HepG2 (cell line): Measurements from ENCODE around the gene KIAA1217. TPM values are rescaled to one million over a fixed set of nuclear protein-coding genes. Genes with fewer than 3 reads are reported as not detected.

Source experiments
- ATAC-seq: fragments of 200-7000 bp; cut with Tn5 transposase; 3 replicates; pipeline ENCODE4 v1.9.1; 2020; ENCODE audit warnings: mild to moderate bottlenecking, moderate library complexity
- BruUV-seq: library from RNA; stranded (reverse); fragments of 400-500 nt; replicated peaks from 2 replicates; lab custom pipeline; 2021; lab: Mats Ljungman, UMichigan
- CTCF ChIA-PET: fragments of 300-600 bp; formaldehyde crosslinking; extraction: SDS; loops from one replicate; lab custom pipeline; 2021; ENCODE audit warnings: low total read pairs, inconsistent platforms, low intra/inter-chr PET ratio; lab: Yijun Ruan, JAX
- POLR2A ChIA-PET: fragments of 350-600 bp; sonication (Branson Sonifier 250); formaldehyde crosslinking; loops from one replicate; lab custom pipeline; 2020; ENCODE audit warnings: antibody characterized with exemption, inconsistent platforms; lab: Yijun Ruan, JAX
- DNase-seq: peaks from one replicate; pipeline ENCODE4 v3.0.0-alpha.2; 2015; ENCODE audit warnings: low spot score
- FAIRE-seq: peaks from 3 replicates; lab custom pipeline; 2011; peaks lifted over from hg19 to GRCh38; lab: Jason Lieb, UNC
- H2AFZ ChIP-seq: one replicate; pipeline ENCODE4 v1.6.1; 2011; ENCODE audit warnings: low read length, inconsistent platforms
- H3K27ac ChIP-seq: fragments of 300-600 bp; 3 replicates; pipeline ENCODE4 v1.8.0; 2011; ENCODE audit warnings: mixed run types, mild to moderate bottlenecking, mixed read lengths, low read length, inconsistent platforms; ENCODE audit not compliant: insufficient read depth; ENCODE audit errors: extremely low read length
- H3K27me3 ChIP-seq, 2 experiments: fragments of 200-600 bp in 1 of 2; 2 replicates in 1 of 2; 3 replicates in 1 of 2; pipeline versions ENCODE4 v1.6.0 to v1.8.0; 2011; ENCODE audit warnings: low read length in 2 of 2, mild to moderate bottlenecking in 2 of 2, moderate library complexity in 2 of 2, inconsistent platforms in 1 of 2; ENCODE audit not compliant: insufficient read depth in 2 of 2, control insufficient read depth in 1 of 2
- H3K36me3 ChIP-seq, 2 experiments: fragments of 200-600 bp in 1 of 2; replicated peaks in 1 of 2; 2 replicates in 1 of 2; 3 replicates in 1 of 2; pipeline versions ENCODE4 v1.5.1 to v1.8.0; 2011; ENCODE audit warnings: low read length in 2 of 2, inconsistent platforms in 1 of 2; ENCODE audit not compliant: insufficient read depth in 2 of 2, control insufficient read depth in 1 of 2
- H3K4me1 ChIP-seq: 2 replicates; pipeline ENCODE4 v1.5.1; 2012; ENCODE audit warnings: low read length, inconsistent platforms; ENCODE audit not compliant: insufficient read depth
- H3K4me2 ChIP-seq: 2 replicates; pipeline ENCODE4 v1.6.0; 2011; ENCODE audit warnings: low read depth, low read length, inconsistent platforms
- H3K4me3 ChIP-seq, 3 experiments: fragments of 200-600 bp in 1 of 3; sonication (generic), shearing (Covaris generic) in 1 of 3; replicated peaks in 1 of 3; 2 replicates each; pipeline ENCODE4 v1.5.1; 2011 to 2016; ENCODE audit warnings: low read length in 3 of 3, inconsistent platforms in 2 of 3, low read depth in 2 of 3, mild to moderate bottlenecking in 2 of 3, control low read depth in 1 of 3, mixed read lengths in 1 of 3; ENCODE audit not compliant: insufficient read depth in 1 of 3
- H3K79me2 ChIP-seq: one replicate; pipeline ENCODE4 v1.6.1; 2011; ENCODE audit warnings: low read length, inconsistent platforms; ENCODE audit not compliant: insufficient read depth
- H3K9ac ChIP-seq: 2 replicates; pipeline ENCODE4 v1.6.0; 2011; ENCODE audit warnings: mild to moderate bottlenecking, low read depth, low read length, inconsistent platforms; ENCODE audit not compliant: insufficient read depth
- H3K9me3 ChIP-seq: 2 replicates; pipeline ENCODE4 v1.5.1; 2012; ENCODE audit warnings: mild to moderate bottlenecking, low read length
- H4K20me1 ChIP-seq: 2 replicates; pipeline ENCODE4 v1.6.0; 2011; ENCODE audit warnings: inconsistent platforms, mild to moderate bottlenecking, low read length, moderate library complexity; ENCODE audit not compliant: insufficient read depth
- ATF7 ChIP-seq, 2 experiments: fragments of 450-650 bp in 1 of 2; sonication (generic) in 1 of 2; formaldehyde crosslinking in 1 of 2; IDR thresholded peaks; 2 replicates each; pipeline versions ENCODE4 v1.4.0 to v1.6.1; 2016 to 2020; ENCODE audit warnings: antibody characterized with exemption in 1 of 2, mild to moderate bottlenecking in 1 of 2, missing genetic modification reagents in 1 of 2
- MAZ ChIP-seq, 2 experiments: sonication (generic) in 1 of 2; formaldehyde crosslinking in 1 of 2; IDR thresholded peaks; 2 replicates each; pipeline versions ENCODE4 v1.5.0 to v1.6.1; 2012 to 2020; ENCODE audit warnings: low read depth in 2 of 2, mild to moderate bottlenecking in 2 of 2, borderline replicate concordance in 1 of 2, improper control_type of control experiment in 1 of 2, low read length in 1 of 2, missing genetic modification reagents in 1 of 2, moderate library complexity in 1 of 2
- ZNF510 ChIP-seq: sonication (generic); formaldehyde crosslinking; IDR thresholded peaks from 2 replicates; pipeline ENCODE4 v1.4.0; 2020; ENCODE audit warnings: low read depth, mild to moderate bottlenecking, missing genetic modification reagents
- WGBS: methylation state at CpG from one replicate; pipeline ENCODE4 v1.1.6; 2017; ENCODE audit warnings: low lambda C conversion rate; 5-methylcytosine and 5-hydroxymethylcytosine counted together
- in situ Hi-C: cut with HindIII; loops from 2 replicates; pipeline ENCODE4 v1.10.0; 2017; ENCODE audit warnings: low pct_unique_long_range_greater_than_20kb; ENCODE audit not compliant: extremely low pct_ligation_motif_present
- intact Hi-C: fragments of 100-400 bp; cut with micrococcal nuclease; formaldehyde crosslinking; loops from one replicate; pipeline ENCODE4 v1.10.0; 2022; ENCODE audit not compliant: unreplicated experiment
- polyA plus RNA-seq, 8 experiments: library from polyadenylated mRNA; depleted of rRNA in 3 of 8; stranded (reverse) in 7 of 8; unstranded in 1 of 8; fragments of >200 nt; fragmentation: Illumina TruSeq in 4 of 8; extraction: Trizol in 4 of 8; gene quantifications; 2 replicates each; pipeline versions ENCODE4 v1.2.1 to v1.2.3, GENCODE V29; 2011 to 2016; ENCODE audit warnings: low read depth in 4 of 8, missing spikeins in 1 of 8, mixed read lengths in 1 of 8; ENCODE audit not compliant: insufficient read depth in 1 of 8
- total RNA-seq, 5 experiments: library from RNA; depleted of rRNA; stranded (reverse); fragments of >200 nt; fragmentation: Illumina TruSeq; extraction: Trizol; gene quantifications; 2 replicates each; pipeline ENCODE4 v1.2.3, GENCODE V29; 2016; ENCODE audit warnings: low read depth in 1 of 5

Gene KIAA1217
- total and polyA plus RNA-seq, 2 of the 13 experiments (the other 11 are each of a cell fraction or from before 2014, with no cell fraction given) = 4.6 to 10.9 TPM

DNA sequence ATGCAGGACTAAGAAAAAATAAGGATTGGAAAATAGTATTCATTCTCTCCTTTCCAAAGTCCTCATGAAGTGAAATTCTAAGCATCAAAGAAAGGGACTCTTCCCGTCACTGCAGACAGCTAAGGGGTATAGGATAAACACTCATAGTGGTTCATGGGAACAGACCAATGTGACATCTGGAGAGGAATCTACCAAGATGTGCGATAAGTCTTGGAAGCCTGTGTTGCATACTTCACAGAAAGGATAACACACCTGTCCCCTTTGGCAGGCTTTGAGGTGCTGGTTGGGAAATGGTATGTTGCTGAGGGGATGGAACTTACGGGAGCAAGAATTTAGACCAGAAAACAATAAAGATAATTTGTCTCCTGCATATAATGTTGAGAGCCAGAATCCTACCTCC, 266.7 kb downstream of the KIAA1217 start:
- FAIRE-seq (no peak), DNase-seq (no peak), ATAC-seq (no peak)
- intact Hi-C loops (no loop called here), in situ Hi-C loops (no loop called here)
- Histone ChIP-seq H3K4me2 (no peak overlapping the region), H3K4me1 (no peaks in the 10 kb centered on the region), H3K79me2 (peaks cover 3% of the 10 kb centered on the region), H4K20me1 (no peaks in the 10 kb centered on the region), H3K27ac (no peak overlapping the region)
- POLR2A ChIA-PET = no interaction called here
- no peak for TF ChIP-seq ATF7 (IDR thresholded peaks at IDR 0.05)
- no peak for TF ChIP-seq ATF7 (CRISPR knock-in tag; IDR thresholded peaks at IDR 0.05)
- peak; percentile 81; the same call in 1 of the 2 replicates for TF ChIP-seq ZNF510 (CRISPR knock-in tag)
- TF ChIP-seq, all 625 proteins: peak for 1
- Histone ChIP-seq H3K36me3 (peaks cover 8 to 26% of the 10 kb centered on the region in 2 experiments), H3K27me3 (no peaks in the 10 kb centered on the region), H3K9me3 (no peaks in the 10 kb centered on the region), H3K9ac (no peak overlapping the region), H3K4me3 (no peak overlapping the region), H2AFZ (no peak overlapping the region)
- 81% methylated on average over 3 of the region's 3 CpGs for WGBS
- CTCF ChIA-PET = no interaction called here
- TSS peak; percentile 5 for BruUV-seq

DNA sequence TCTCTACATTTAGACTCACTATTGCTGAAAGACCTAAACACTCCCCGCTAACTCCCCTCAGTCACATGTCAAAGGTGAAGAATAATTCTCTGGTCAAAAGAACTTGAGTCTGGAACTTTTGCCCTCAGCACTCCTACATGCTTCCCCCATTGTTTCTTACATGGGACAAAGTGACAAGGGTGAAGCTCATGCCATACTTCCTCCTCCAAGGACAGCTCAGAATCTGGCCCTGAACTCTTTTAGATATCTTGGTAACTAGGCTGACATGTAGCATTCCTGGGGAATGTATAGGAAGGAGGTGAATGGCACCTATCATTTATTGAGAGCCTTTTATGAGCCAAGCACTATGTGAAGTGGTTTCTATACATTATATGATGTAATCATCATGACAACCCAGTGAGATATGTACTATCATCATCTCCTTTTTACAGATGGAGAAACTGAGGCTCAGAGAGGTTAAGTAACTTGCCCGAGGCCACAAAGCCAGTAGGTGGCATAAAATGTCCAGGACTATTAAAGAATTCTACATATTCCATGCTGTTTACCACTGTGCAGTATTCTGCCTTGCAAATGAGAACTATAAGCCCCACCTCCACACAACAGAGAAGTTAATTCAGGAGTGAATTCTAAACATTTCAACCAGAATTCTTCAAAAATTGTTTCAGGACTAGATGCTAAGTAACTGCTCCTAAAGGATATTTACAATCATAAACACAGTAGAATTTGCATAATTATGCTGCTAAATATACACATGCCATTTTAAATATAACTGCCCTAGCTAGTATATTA, 268.2 kb downstream of the KIAA1217 start:
- Histone ChIP-seq H4K20me1 (no peaks in the 10 kb centered on the region), H3K36me3 (peaks cover 8 to 26% of the 10 kb centered on the region in 2 experiments), H3K27me3 (no peaks in the 10 kb centered on the region)
- in situ Hi-C loops (no loop called here), intact Hi-C loops (no loop called here)
- CTCF ChIA-PET = no interaction called here
- no peak for ATAC-seq
- TF ChIP-seq MAZ (IDR thresholded peaks at IDR 0.05; ENCODE audit: borderline replicate concordance, low read depth, low read length) (no peak), MAZ (CRISPR knock-in tag; IDR thresholded peaks at IDR 0.05; ENCODE audit: low read depth) (no peak)
- TF ChIP-seq, all 625 proteins: peak for 0
- DNase-seq (no peak), FAIRE-seq (no peak)
- H3K4me1 ChIP-seq = no peaks in the 10 kb centered on the region
- H3K4me2 ChIP-seq = no peak overlapping the region
- POLR2A ChIA-PET = no interaction called here
- H3K9me3 ChIP-seq = no peaks in the 10 kb centered on the region
- no peak overlapping the region for H3K9ac ChIP-seq
- no peak overlapping the region for H3K27ac ChIP-seq
- no TSS peak for BruUV-seq
- H3K79me2 ChIP-seq = no peaks in the 10 kb centered on the region
- no peak overlapping the region for H3K4me3 ChIP-seq
- no peak overlapping the region for H2AFZ ChIP-seq
- 100% methylated on average over 2 of the region's 2 CpGs for WGBS
